Measurements from ENCODE around the gene RCN2.

GRCh38 chr15:76993114-76993725 is 61.7 kb downstream of the RCN2 start:
- TF ChIP-seq, protein P1, sequence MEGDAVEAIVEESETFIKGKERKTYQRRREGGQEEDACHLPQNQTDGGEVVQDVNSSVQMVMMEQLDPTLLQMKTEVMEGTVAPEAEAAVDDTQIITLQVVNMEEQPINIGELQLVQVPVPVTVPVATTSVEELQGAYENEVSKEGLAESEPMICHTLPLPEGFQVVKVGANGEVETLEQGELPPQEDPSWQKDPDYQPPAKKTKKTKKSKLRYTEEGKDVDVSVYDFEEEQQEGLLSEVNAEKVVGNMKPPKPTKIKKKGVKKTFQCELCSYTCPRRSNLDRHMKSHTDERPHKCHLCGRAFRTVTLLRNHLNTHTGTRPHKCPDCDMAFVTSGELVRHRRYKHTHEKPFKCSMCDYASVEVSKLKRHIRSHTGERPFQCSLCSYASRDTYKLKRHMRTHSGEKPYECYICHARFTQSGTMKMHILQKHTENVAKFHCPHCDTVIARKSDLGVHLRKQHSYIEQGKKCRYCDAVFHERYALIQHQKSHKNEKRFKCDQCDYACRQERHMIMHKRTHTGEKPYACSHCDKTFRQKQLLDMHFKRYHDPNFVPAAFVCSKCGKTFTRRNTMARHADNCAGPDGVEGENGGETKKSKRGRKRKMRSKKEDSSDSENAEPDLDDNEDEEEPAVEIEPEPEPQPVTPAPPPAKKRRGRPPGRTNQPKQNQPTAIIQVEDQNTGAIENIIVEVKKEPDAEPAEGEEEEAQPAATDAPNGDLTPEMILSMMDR (IDR thresholded peaks at IDR 0.05), result no peak
- TF ChIP-seq POLR2AphosphoS5 (IDR thresholded peaks at IDR 0.05) (no peak), EP300 (IDR thresholded peaks at IDR 0.05; ENCODE audit: low read depth) (no peak), POLR2A (IDR thresholded peaks at IDR 0.05) (no peak)

All from transverse colon (tissue), 4 donors.